Osteocyte (in vitro differentiated cells): ENCODE results near the gene SAPCD2. TPM values are rescaled to one million over a fixed set of nuclear protein-coding genes. Genes with fewer than 3 reads are reported as not detected.

Source experiments
- DNase-seq: peaks from one replicate; pipeline ENCODE4 v3.0.0; 2021; ENCODE audit warnings: mixed read lengths; ENCODE audit not compliant: unreplicated experiment; ENCODE audit errors: extremely low spot score
- H3K27ac Mint-ChIP-seq: one replicate; pipeline ENCODE4 v1.8.0; 2021; ENCODE audit warnings: mild to moderate bottlenecking, mixed read lengths; ENCODE audit not compliant: unreplicated experiment
- H3K27me3 Mint-ChIP-seq: one replicate; pipeline ENCODE4 v1.8.0; 2021; ENCODE audit warnings: mixed read lengths; ENCODE audit not compliant: unreplicated experiment
- H3K36me3 Mint-ChIP-seq: one replicate; pipeline ENCODE4 v1.8.0; 2021; ENCODE audit warnings: mixed read lengths; ENCODE audit not compliant: unreplicated experiment
- H3K4me1 Mint-ChIP-seq: one replicate; pipeline ENCODE4 v1.8.0; 2021; ENCODE audit warnings: mixed read lengths; ENCODE audit not compliant: unreplicated experiment
- H3K4me3 Mint-ChIP-seq: one replicate; pipeline ENCODE4 v1.8.0; 2021; ENCODE audit warnings: mild to moderate bottlenecking, moderate library complexity, mixed read lengths; ENCODE audit not compliant: unreplicated experiment
- H3K9me3 Mint-ChIP-seq: one replicate; pipeline ENCODE4 v1.8.0; 2021; ENCODE audit warnings: mixed read lengths; ENCODE audit not compliant: unreplicated experiment
- total RNA-seq: library from RNA; stranded (reverse); gene quantifications from 2 replicates; pipeline ENCODE4 v1.2.1, GENCODE V29; 2021
- TF ChIP-seq, protein P1 (sequence below): fragments of 200-600 bp; sonication (generic); IDR thresholded peaks from 2 replicates; pipeline ENCODE4 v1.5.0; 2021; ENCODE audit warnings: antibody characterized with exemption, mild to moderate bottlenecking, moderate library complexity

Gene SAPCD2
- total RNA-seq, 1 donor from 2014 or later, result 3.1 TPM

DNA sequence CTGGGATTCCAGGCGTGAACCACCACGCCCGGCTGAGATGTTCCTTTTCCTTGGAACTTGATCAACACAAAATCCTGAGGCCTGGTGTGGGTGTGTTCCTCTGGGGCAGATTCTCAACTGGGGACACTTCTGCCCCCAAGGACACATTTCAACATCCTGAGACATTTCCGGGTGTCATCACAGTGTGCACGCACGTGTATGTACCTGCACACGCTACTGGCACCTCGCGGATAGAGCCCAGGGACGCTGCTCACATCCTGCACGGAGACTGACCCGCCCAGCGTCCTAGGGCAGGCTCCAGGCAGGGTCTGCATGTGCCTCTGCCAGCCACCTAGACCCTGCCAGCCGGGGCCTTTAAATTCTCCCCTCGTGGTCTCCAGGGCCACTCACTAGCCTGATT lies 8.0 kb downstream of the SAPCD2 start:
- Mint-ChIP-seq H3K27ac (no peak overlapping the region), H3K9me3 (no peaks in the 10 kb centered on the region), H3K4me1 (peaks cover 8% of the 10 kb centered on the region), H3K4me3 (no peak overlapping the region), H3K36me3 (no peaks in the 10 kb centered on the region), H3K27me3 (no peaks in the 10 kb centered on the region)
- no peak for DNase-seq
- TF ChIP-seq, protein P1, sequence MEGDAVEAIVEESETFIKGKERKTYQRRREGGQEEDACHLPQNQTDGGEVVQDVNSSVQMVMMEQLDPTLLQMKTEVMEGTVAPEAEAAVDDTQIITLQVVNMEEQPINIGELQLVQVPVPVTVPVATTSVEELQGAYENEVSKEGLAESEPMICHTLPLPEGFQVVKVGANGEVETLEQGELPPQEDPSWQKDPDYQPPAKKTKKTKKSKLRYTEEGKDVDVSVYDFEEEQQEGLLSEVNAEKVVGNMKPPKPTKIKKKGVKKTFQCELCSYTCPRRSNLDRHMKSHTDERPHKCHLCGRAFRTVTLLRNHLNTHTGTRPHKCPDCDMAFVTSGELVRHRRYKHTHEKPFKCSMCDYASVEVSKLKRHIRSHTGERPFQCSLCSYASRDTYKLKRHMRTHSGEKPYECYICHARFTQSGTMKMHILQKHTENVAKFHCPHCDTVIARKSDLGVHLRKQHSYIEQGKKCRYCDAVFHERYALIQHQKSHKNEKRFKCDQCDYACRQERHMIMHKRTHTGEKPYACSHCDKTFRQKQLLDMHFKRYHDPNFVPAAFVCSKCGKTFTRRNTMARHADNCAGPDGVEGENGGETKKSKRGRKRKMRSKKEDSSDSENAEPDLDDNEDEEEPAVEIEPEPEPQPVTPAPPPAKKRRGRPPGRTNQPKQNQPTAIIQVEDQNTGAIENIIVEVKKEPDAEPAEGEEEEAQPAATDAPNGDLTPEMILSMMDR, result no peak

DNA sequence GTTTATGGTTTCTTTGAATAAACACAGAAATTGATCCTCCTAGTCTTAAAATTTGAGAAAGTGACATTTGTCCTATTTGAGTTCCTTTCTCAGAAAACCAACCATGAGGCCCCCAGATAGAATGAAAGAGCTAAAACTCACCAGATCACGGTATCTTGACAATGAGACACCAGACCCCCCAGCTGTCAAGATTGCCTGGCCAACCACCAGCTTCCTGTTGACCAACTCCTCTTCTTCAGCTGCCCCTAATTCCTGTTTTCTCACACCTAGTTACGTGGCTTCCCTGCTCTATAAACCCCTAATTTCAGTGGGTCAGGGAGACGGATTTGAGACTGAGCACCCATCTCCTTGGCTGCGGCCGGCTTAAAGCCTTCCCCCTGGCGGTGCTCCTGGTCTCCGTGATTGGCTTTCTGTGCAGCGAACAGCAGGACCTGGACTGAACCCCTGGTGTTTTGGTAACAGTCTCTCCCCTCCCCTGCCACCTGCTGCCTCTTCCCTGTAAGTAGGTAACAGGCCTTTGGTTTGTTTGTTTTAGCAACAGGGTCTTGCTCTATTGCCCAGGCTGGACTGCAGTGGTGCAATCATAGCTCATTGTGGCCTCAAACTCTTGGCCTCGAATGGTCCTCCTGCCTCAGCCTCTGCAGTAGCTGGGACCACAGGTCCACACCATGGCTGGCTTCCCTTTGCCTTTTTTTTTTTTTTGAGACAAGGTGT lies 11.7 kb downstream of the SAPCD2 start:
- Mint-ChIP-seq H3K4me3 (no peak overlapping the region), H3K36me3 (no peaks in the 10 kb centered on the region), H3K9me3 (no peaks in the 10 kb centered on the region), H3K27ac (no peak overlapping the region), H3K27me3 (no peaks in the 10 kb centered on the region), H3K4me1 (peaks cover 25% of the 10 kb centered on the region)
- TF ChIP-seq, protein P1, result no peak
- no peak for DNase-seq

DNA sequence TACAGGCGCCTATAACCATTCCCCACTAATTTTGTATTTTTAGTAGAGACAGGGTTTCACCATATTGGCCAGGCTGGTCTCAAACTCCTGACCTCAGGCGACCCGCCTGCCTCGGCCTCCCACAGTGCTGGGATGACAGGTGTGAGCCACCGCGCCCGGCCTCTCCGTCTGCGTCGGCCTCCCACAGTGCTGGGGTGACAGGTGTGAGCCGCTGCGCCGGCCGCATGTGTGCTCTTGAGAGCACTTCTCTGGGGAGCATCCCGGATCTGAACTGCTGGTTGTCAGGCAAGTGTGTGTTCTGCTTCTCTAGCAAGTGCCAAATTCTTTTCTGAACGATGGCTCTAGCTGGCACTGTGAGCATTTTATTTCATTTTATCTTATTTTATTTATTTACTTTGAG lies 12.8 kb downstream of the SAPCD2 start:
- H3K9me3 Mint-ChIP-seq, result no peaks in the 10 kb centered on the region
- no peak overlapping the region for H3K27ac Mint-ChIP-seq
- peaks cover 25% of the 10 kb centered on the region for H3K4me1 Mint-ChIP-seq
- TF ChIP-seq, protein P1, result no peak
- H3K27me3 Mint-ChIP-seq, result peaks cover 5% of the 10 kb centered on the region
- no peak for DNase-seq
- H3K36me3 Mint-ChIP-seq, result no peaks in the 10 kb centered on the region
- H3K4me3 Mint-ChIP-seq, result no peak overlapping the region

GRCh38 chr9:137056739-137057415 lies 13.5 kb downstream of the SAPCD2 start:
- Mint-ChIP-seq H3K9me3 (no peaks in the 10 kb centered on the region), H3K36me3 (no peaks in the 10 kb centered on the region), H3K27ac (no peak overlapping the region), H3K27me3 (peaks cover 5% of the 10 kb centered on the region), H3K4me3 (no peak overlapping the region), H3K4me1 (peaks cover 25% of the 10 kb centered on the region)
- DNase-seq, result no peak
- TF ChIP-seq, protein P1, result no peak
